GM21576 (cell line): ENCODE data around the gene CCZ1.
"Not testable (repeated sequence)": the region's sequence is repeated elsewhere in the genome, so short reads cannot be mapped to it uniquely, and the experiment has no call there.

ENCODE experiments used
- ATAC-seq: cut with Tn5 transposase; IDR thresholded peaks from one replicate; pipeline ENCODE4 v1.9.1; 2021; ENCODE audit warnings: mild to moderate bottlenecking, moderate library complexity; ENCODE audit not compliant: unreplicated experiment

CCZ1 gene

DNA sequence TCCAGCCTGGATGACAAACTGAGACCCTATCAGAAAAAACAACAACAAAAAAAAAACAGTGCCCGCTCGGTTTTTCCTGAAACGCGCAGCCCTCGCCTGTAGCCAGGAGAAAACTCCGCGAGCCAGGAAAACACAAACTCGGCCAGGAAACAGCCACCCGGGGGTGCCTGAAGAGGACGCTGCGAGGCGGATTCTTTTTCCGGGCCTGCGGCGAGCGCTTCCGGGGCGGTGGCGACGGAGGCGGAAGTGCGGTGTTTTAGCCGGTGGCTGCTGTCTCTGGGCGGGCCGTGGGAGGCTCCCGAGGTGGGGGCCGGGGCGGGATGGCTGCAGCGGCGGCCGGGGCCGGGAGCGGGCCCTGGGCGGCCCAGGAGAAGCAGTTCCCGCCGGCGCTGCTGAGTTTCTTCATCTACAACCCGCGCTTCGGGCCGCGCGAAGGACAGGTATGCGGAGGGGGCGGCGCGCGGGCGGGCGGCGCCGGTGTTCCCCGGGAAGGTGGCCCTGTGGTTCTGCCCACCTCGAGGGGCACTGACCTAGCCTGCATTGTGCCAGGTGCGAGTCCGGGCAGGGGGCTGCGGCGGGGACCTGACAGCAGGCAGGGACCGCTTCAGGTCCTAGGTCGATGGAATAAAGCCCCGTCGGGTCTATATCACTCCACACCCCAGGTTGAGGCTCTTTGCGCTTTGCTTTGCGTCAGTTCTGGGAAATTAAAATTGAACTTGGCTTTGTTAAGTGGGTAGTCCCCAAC lies at the start of gene CCZ1:
TSS of gene CCZ1 (plus strand) at position 254 of the 745 bp plus-strand sequence. CDS start at position 321, 67 bp downstream.
- peak; percentile 94 for ATAC-seq

DNA sequence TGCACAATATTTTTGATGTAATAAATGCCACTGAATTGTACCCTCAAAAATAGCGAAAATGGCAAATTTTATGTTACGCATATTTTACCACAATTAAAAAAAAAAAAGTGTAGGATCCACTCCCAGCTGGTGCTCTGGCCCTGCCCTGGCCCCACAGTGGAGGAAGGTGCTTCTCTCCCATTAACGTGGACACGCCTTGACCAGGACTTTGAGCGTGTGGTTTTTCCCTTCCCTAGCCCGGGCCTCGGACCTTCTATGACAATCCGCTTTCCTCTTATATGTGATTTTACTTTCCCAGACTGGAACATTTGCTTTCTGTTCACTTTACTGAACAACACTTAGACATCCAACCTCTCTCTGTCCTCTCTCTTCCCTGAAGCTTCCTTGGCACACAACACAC lies 47.6 kb upstream of the CCZ1 start:
- no peak for ATAC-seq

DNA sequence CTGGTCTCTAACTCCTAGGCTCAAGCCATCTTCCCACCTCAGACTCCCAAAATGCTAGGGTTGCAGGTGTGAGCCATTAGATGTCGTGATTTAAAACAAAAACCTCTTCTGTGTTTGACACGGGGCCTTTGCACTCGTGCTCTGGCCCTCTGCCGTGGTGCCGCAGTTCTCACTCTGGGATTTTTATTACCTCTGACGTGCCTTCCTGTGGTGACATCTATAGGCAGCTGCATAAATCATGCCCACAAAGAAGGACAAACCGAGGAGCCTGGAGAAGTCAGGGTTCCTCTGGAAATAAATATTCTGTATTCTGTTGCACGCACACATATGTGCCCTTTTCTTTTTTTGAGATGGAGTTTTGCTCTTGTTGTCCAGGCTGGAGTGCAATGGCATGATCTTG lies 43.8 kb upstream of the CCZ1 start:
- ATAC-seq: no peak

DNA sequence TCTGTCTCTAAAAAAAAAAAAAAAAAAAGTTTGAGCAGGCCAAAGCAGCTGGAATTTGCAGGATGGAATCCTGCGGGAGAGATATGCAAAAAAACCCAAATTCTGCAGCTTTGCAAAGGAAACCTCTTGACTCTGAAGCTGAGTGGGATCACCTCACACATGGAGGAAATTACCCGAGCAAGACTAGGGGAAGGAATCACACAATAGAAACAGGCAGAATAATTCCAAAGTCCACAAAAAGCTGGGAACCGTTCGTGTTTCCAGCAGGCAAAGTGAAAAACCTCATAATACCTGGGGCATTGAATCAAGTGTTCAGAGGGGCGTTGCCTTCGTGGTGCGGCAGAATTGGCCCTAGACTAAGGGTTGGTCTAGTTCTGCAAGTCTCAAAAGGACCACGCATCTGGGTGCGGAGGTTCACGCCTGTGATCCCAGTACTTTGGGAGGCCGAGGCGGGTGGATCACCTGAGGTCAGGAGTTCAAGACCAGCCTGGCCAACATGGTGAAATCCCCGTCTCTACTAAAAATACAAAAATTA lies 41.4 kb upstream of the CCZ1 start:
- ATAC-seq: not testable (repeated sequence)

- ATAC-seq: not testable (repeated sequence)
Measured at GRCh38 chr7:5858494-5858893, 40.0 kb upstream of the CCZ1 start.

GRCh38 chr7:5861281-5861680 lies 37.3 kb upstream of the CCZ1 start:
- ATAC-seq: not testable (repeated sequence)

DNA sequence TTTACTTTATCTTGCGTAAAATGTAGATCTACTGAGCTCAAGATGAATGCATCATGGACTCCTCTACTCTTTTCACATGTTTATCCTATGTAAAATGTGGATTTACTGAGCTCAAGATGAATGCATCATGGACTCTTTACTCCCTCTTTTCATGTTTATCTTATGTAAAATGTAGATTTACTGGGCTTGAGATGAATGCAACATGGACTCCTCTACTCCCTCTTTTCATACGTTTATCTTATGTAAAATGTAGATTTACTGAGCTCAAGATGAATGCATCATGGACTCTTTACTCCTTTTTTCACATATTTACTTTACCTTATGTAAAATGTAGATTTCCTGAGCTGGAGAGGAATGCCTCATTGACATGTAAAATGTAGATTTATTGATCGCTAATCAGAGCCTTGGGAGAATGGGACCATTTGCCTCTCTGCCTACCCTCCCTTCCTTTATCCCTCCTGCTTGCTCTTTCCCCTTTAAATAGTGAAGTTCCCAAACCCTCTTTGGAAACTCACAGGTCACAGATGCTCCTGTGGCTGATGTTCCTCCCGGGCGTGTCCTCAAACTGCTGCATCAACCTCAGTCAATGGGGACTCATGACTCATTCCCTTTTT lies 35.7 kb upstream of the CCZ1 start:
- ATAC-seq: not testable (repeated sequence)

GRCh38 chr7:5865279-5865931 lies 33.1 kb upstream of the CCZ1 start:
- not testable (repeated sequence) for ATAC-seq

DNA sequence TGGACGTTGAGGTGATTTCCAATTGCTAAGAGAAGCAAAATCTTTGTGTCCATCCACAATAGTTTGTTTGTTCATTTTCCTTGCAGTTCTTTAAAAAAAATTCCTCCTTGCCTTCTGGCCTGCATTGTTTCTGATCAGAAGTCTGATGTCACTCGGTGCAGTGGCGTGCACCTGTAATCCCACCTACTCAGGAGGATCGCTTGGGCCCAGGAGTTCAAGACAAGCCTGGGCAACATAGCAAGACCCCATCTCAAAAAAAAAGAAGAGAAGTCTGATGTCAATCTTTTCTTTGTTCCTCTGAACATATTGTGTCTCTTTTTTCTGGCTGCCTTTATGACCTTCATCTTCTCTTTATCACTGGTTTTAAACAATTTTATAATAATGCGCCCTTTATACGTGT lies 31.5 kb upstream of the CCZ1 start:
- no peak for ATAC-seq

GRCh38 chr7:5868928-5869341 lies 29.6 kb upstream of the CCZ1 start:
- not testable (repeated sequence) for ATAC-seq

GRCh38 chr7:5869691-5870090 lies 28.8 kb upstream of the CCZ1 start:
- ATAC-seq: no peak

GRCh38 chr7:5870311-5870710 lies 28.2 kb upstream of the CCZ1 start:
- ATAC-seq: no peak

- ATAC-seq: no peak
Measured at GRCh38 chr7:5872326-5872725, 26.2 kb upstream of the CCZ1 start.

- not testable (repeated sequence) for ATAC-seq
Measured at GRCh38 chr7:5879591-5879990, 18.9 kb upstream of the CCZ1 start.

GRCh38 chr7:5880106-5880505 lies 18.4 kb upstream of the CCZ1 start:
- not testable (repeated sequence) for ATAC-seq

DNA sequence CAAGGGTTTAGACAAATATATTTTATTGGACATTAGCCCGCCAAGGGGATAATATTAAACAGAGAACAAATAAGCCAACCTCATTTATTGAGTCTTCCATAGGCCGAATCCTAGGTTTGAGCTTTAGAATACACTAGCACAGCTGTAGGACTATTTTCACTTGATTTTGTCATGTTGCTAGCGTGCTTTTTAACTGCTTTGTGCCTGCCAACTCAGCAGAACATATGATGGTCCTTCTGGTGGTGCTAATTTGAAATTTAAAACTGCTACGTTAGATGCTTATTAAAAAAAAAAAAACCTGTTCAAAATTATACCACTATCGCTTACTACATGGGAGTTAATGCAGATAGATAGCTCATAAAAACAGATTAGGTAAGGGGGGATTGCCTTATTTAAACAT lies 14.1 kb upstream of the CCZ1 start:
- not testable (repeated sequence) for ATAC-seq

GRCh38 chr7:5888021-5888420 lies 10.5 kb upstream of the CCZ1 start:
- not testable (repeated sequence) for ATAC-seq

DNA sequence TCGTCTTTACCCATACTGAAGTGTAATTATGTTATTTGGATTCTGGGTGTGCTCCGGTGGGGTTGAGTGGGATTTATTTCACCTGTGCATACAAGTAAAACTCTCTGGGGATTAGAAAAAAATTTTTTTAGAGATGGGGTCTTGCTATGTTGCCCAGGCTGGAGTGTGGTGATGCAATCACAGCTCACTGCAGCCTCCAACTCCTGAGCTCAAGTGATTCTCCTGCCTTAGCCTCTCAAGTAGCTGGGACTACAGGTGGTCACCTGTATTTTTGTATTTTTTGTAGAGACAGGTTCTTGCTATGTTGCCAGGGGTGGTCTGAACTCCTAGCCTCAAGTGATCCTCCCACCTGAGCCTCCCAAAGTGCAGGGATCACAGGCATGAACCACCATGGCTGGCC lies 8.3 kb upstream of the CCZ1 start:
- ATAC-seq: not testable (repeated sequence)

DNA sequence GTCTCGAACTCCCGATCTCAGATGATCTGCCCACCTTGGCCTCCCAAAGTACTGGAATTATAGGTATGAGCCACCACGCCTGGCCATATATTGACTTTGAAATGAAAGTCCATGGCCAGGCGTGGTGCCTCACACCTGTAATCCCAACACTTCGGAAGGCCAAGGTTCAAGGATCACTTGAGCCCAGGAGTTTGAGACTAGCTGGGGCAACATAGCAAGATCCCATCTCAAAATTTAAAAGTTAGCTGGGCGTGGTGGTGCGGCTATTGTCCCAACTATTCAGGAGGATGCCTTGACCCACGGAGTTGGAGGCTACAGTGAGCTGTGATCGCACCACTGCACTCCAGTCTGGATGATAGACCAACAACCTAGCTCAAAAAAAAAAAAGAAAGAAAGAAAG lies 6.0 kb upstream of the CCZ1 start:
- ATAC-seq: no peak

DNA sequence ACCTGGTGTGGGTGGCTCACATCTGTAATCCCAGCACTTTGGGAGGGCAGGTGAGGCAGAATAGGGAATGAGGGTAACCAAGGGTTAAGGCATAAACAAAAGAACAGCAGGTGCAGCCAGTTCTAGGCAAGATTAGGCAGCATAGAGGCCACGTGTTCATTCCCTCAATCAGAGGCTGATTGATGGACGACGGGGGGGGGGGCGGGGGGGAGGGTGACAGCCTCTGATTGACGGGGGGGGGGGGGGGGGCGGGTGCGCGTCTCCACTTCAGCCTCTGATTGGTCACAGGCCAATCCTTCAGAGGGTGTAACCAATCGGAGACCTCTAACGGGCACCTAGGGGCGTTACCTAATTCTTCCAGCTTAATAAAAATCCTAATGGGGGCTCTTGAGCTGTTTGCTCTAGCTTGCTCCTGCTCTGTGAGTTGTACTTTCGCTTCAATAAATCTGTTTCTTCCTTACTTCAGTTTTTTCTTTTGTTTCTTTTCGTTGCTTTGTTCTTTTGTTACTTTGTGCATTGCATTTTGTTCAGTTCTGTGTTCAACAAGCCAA lies 1.1 kb upstream of the CCZ1 start:
- not testable (repeated sequence) for ATAC-seq

- not testable (repeated sequence) for ATAC-seq
Measured at GRCh38 chr7:5903002-5903401, 4.5 kb downstream of the CCZ1 start.
